Adrenal gland (tissue), 12 donors: ENCODE measurements around the gene PLK4. TPM values are rescaled to one million over a fixed set of nuclear protein-coding genes. Genes with fewer than 3 reads are reported as not detected.
A peak's percentile ranks its signal among the peaks of the same experiment; 100 is the strongest.

Experiments used
- DNase-seq, 7 donors: peaks; one replicate each; pipeline ENCODE4 v3.0.0-alpha.2; 2019 to 2020
- H3K27ac ChIP-seq, 5 donors: fragments of 200-600 bp; sonication (generic) in 4 of 5; 1 replicate in 3 of 5; 2 replicates in 2 of 5; pipeline versions ENCODE4 v1.5.1 to v1.8.0; 2016 to 2020; ENCODE audit warnings: mild to moderate bottlenecking in 1 of 5
- H3K27me3 ChIP-seq: fragments of 200-600 bp; 2 replicates; pipeline ENCODE4 v1.8.0; 2021
- H3K36me3 ChIP-seq, 2 donors: fragments of 200-600 bp; replicated peaks in 1 of 2; 1 replicate in 1 of 2; 2 replicates in 1 of 2; pipeline versions ENCODE4 v1.5.1 to v1.8.0; 2018 to 2022
- H3K4me1 ChIP-seq, 2 donors: fragments of 200-600 bp; replicated peaks in 1 of 2; 1 replicate in 1 of 2; 2 replicates in 1 of 2; pipeline versions ENCODE4 v1.5.1 to v1.8.0; 2018 to 2021
- H3K4me3 ChIP-seq, 4 donors: fragments of 200-600 bp; sonication (generic) in 3 of 4; one replicate each; pipeline ENCODE4 v1.5.1; 2016 to 2018
- H3K9me3 ChIP-seq, 3 donors: fragments of 200-600 bp; sonication (generic) in 1 of 3; replicated peaks in 1 of 3; 1 replicate in 2 of 3; 2 replicates in 1 of 3; pipeline versions ENCODE4 v1.5.1 to v1.8.0; 2016 to 2021
- POLR2A ChIP-seq, 2 donors: fragments of 450-650 bp; IDR thresholded peaks; one replicate each; pipeline ENCODE4 v1.6.1; 2017; ENCODE audit warnings: antibody characterized with exemption in 2 of 2, mild to moderate bottlenecking in 2 of 2, moderate library complexity in 1 of 2
- WGBS, 4 donors: extraction: QIAGEN DNeasy Blood & Tissue Kit in 2 of 4; methylation state at CpG; one replicate each; pipeline versions ENCODE4 v1.1.5 to v1.1.7; 2013 to 2017; 5-methylcytosine and 5-hydroxymethylcytosine counted together
- intact Hi-C, 2 donors: fragments of 100-400 bp; cut with DNase I; formaldehyde crosslinking; loops; one replicate each; pipeline versions ENCODE4 v1.14.1 to v1.15.0; 2022 to 2023
- polyA plus RNA-seq, 3 donors: library from polyadenylated mRNA; stranded (reverse); fragments of 200-250 nt in 2 of 3; fragments of 350-450 nt in 1 of 3; fragmentation: Illumina TruSeq in 1 of 3; extraction: RNeasy Lipid Tissue Mini Kit (QIAGEN cat#74804) in 1 of 3; gene quantifications; one replicate each; pipeline ENCODE4 v1.2.3, GENCODE V29; 2013 to 2014
- total RNA-seq, 9 donors: library from RNA; depleted of rRNA in 4 of 9; stranded (reverse); fragments of >200 nt in 4 of 9; fragments of 120-200 nt in 1 of 9; fragmentation: NEBNext Ultra II Directional in 1 of 9; extraction: Animal tissue kit (Norgen Biotek cat#: 25700) in 1 of 9; gene quantifications; one replicate each; pipeline versions ENCODE4 v1.1.0 to v1.2.4, GENCODE V29; 2013 to 2023
- TF ChIP-seq, protein P1 (sequence below), 6 experiments: fragments of 450-650 bp in 4 of 6; fragments of 200-600 bp in 2 of 6; sonication (generic) in 1 of 6; IDR thresholded peaks; 1 replicate in 5 of 6; 2 replicates in 1 of 6; pipeline versions ENCODE4 v1.5.1 to v1.8.0; 2016 to 2021; ENCODE audit warnings: antibody characterized with exemption in 6 of 6, mild to moderate bottlenecking in 2 of 6, moderate library complexity in 1 of 6
- donor health status: healthy with polysubstance abuse.
- donor health status: Bipolar disorder and iron deficiency.
- donor health status: DM: yes; HTN: yes; CAD: no.
- donor health status: DM: no; HTN: no; CAD: no.
- donor health status: DM: no; HTN: no; CAD: no.
- donor health status: DM: yes; HTN: yes; CAD: no.

Gene PLK4
- total and polyA plus RNA-seq, 12 donors, result 0.64 to 12.9 (median 2.2) TPM

DNA sequence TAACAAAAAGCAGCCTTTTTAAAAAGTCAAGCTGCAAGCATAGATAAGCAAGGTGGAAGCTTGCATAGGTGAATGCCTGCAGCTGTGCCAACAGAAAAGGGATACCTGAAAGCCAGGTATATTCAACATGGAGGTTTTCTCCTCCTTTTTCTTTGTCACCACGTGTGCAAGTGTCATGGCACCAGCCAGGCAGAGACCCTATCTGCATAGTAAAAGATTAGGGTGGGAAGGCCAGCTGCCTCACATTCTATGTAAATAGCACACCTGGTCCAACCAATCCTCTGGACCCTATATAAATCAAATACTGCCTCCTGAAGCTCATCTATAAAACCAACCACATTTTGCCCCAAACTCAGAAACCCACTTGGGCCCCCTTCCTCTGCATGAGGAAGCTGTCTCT lies 28.0 kb upstream of the PLK4 start:
- TF ChIP-seq, protein P1, sequence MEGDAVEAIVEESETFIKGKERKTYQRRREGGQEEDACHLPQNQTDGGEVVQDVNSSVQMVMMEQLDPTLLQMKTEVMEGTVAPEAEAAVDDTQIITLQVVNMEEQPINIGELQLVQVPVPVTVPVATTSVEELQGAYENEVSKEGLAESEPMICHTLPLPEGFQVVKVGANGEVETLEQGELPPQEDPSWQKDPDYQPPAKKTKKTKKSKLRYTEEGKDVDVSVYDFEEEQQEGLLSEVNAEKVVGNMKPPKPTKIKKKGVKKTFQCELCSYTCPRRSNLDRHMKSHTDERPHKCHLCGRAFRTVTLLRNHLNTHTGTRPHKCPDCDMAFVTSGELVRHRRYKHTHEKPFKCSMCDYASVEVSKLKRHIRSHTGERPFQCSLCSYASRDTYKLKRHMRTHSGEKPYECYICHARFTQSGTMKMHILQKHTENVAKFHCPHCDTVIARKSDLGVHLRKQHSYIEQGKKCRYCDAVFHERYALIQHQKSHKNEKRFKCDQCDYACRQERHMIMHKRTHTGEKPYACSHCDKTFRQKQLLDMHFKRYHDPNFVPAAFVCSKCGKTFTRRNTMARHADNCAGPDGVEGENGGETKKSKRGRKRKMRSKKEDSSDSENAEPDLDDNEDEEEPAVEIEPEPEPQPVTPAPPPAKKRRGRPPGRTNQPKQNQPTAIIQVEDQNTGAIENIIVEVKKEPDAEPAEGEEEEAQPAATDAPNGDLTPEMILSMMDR (IDR thresholded peaks at IDR 0.05), result no peak
- TF ChIP-seq POLR2A (IDR thresholded peaks at IDR 0.05), result no peak
- H3K27ac ChIP-seq, result no peak overlapping the region
- H3K4me1 ChIP-seq, result peaks cover 8 to 14% of the 10 kb centered on the region in 2 donors
- peaks cover 0 to 12% (median 6%) of the 10 kb centered on the region in 3 donors for H3K9me3 ChIP-seq
- 38 to 50% (median 42%) methylated on average over 1 of the region's 1 CpG for WGBS, 4 donors
- intact Hi-C loops, result no loop called here
- H3K36me3 ChIP-seq, result no peaks in the 10 kb centered on the region
- H3K4me3 ChIP-seq, result no peak overlapping the region
- DNase-seq, result no peak
- no peaks in the 10 kb centered on the region for H3K27me3 ChIP-seq

DNA sequence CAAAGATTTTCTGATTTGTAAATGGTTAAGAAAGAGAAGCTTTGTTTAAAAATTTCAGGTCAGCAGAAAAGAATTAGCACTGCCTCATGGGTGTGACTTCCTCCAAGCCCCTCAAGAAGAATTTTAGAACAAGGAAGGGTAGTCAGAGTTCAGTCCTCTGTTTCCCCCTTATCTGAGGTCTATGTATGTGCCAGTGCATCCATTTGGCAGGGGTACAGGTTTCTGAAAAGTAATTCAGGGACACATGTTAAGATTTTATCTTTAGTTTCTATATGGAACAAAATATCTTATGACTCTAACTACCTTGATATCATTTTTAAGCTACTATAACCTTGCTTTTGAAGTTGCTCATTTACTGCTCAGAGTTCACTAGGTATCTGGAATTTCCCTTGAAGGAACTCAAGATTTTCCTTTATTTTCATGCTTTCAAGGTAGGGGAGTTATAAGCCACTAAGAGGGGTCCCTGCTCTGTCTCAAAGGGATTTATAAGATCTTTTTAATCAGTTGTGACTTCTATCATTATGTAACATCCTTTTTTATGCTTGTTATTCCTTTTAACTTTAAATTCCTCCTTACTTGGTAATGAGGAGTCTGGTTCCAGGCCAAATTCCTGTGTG lies 24.4 kb upstream of the PLK4 start:
- intact Hi-C loops, result no loop called here
- H3K9me3 ChIP-seq, result no peaks in the 10 kb centered on the region
- TF ChIP-seq POLR2A (IDR thresholded peaks at IDR 0.05), result no peak
- TF ChIP-seq, protein P1 (IDR thresholded peaks at IDR 0.05), result no peak

DNA sequence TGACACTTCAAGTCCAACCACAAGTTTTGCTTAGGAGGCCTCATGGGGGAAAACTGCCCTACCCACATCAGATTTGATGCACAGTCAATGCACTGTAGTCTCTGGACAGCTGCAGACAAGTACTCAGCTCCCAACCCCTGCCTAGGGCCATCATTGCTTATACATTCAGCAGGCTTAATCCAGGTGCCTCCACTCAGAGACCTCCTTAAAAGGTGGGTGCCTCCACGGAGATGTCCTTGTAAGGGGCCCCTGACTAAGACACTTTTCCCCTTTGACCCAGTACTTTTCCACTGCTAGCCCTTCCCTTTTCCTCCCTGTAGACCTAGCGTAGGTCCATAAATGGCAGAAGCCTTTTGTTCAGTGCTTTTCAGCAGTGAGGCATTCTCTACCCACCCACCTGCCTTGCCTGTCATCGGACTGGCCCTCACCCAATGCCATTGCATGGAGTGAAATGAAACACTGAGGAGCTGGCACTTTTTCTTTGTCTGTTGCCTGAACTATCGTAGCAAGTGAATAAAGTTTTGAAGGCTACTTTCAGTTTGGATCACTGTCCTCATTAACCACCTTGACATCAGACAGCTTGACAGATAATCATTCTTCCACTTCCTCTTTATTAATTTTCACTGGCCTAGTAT lies 23.8 kb upstream of the PLK4 start:
- no peak for TF ChIP-seq POLR2A (IDR thresholded peaks at IDR 0.05)
- TF ChIP-seq, protein P1 (IDR thresholded peaks at IDR 0.05), result no peak
- peak overlapping the region in 3 of 5 donors; percentile 22 to 69 (median 37) for H3K27ac ChIP-seq
- no peaks in the 10 kb centered on the region for H3K36me3 ChIP-seq
- DNase-seq, result peak; percentile 48 to 72 (median 64)
- intact Hi-C loops, result no loop called here
- 24 to 51% (median 43%) methylated on average over 4 of the region's 4 CpGs for WGBS, 4 donors
- no peaks in the 10 kb centered on the region for H3K9me3 ChIP-seq
- H3K4me3 ChIP-seq, result peak overlapping the region in 1 of 4 donors; percentile 34
- no peaks in the 10 kb centered on the region for H3K27me3 ChIP-seq
- H3K4me1 ChIP-seq, result peaks cover 8 to 14% of the 10 kb centered on the region in 2 donors

More for the DNA sequence above, 24.4 kb upstream of the PLK4 start:
- peaks cover 8 to 14% of the 10 kb centered on the region in 2 donors for H3K4me1 ChIP-seq
- H3K27ac ChIP-seq, result peak overlapping the region in 3 of 5 donors; percentile 22 to 69 (median 37)
- peak overlapping the region in 1 of 4 donors; percentile 34 for H3K4me3 ChIP-seq
- H3K27me3 ChIP-seq, result no peaks in the 10 kb centered on the region
- DNase-seq, result no peak
- H3K36me3 ChIP-seq, result no peaks in the 10 kb centered on the region

DNA sequence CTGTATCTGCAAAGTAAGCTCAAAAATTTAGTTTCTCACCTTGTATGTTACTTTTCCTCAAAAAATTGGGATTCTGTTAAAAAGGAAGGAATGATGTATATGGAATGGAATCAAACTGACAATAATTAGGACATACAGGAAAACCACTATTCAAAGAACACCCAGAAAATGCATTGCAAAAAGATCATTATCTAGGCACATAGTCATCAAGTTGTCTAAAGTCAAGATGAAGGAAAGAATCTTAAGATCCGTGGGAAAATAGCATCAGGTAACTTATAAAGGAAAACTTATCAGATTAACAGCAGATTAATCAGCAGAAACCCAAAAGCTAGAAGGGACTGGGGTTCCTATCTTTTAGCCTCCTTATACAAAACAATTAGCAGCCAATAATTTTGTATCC lies 23.1 kb upstream of the PLK4 start:
- DNase-seq, result no peak
- 82 to 92% (median 89%) methylated on average over 1 of the region's 1 CpG for WGBS, 4 donors
- H3K4me1 ChIP-seq, result peaks cover 8 to 14% of the 10 kb centered on the region in 2 donors
- no peaks in the 10 kb centered on the region for H3K36me3 ChIP-seq
- H3K9me3 ChIP-seq, result no peaks in the 10 kb centered on the region
- H3K27ac ChIP-seq, result peak overlapping the region in 2 of 5 donors; percentile 22 to 69
- intact Hi-C loops, result no loop called here
- H3K27me3 ChIP-seq, result no peaks in the 10 kb centered on the region
- H3K4me3 ChIP-seq, result peak overlapping the region in 1 of 4 donors; percentile 34
- TF ChIP-seq, protein P1 (IDR thresholded peaks at IDR 0.05), result no peak
- TF ChIP-seq POLR2A (IDR thresholded peaks at IDR 0.05), result no peak
